Activated CD4-positive, alpha-beta T cell treated with anti-CD3 and anti-CD28 coated beads, Interleukin-2, amount 50 U/mL, for 16 hours (primary cell): ENCODE measurements around the gene TDRD15.
"Not testable (repeated sequence)": the region's sequence is repeated elsewhere in the genome, so short reads cannot be mapped to it uniquely, and the experiment has no call there.

Source experiments
- DNase-seq: peaks from one replicate; pipeline ENCODE4 v3.0.0-alpha.2; 2020

The TDRD15 gene

GRCh38 chr2:21123473-21124393 is at the start of gene TDRD15:
Gene TDRD15, plus strand, starts transcription at chr2:21123968. Its CDS starts 13,500 bp downstream, at chr2:21137468.
- DNase-seq: no peak

DNA sequence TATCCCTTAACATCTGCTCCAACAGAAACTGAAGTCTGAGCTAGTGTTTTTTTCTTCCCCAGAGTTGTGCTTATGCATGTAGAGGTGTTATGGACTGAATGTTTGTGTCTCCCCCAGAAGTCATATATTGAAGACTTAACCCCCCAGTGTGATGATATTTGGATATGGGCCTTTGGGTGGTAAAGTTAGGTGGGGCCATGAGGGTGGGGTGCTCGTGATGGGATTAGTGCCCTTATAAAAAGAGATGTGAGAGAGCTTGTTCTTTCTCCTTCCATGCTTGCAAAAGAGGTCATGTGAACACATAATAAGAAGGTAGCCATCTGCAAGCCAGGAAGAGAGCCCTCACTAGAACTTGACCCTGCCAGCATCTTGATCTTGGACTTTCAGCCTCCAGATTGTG is 45.5 kb upstream of the TDRD15 start:
- no peak for DNase-seq

DNA sequence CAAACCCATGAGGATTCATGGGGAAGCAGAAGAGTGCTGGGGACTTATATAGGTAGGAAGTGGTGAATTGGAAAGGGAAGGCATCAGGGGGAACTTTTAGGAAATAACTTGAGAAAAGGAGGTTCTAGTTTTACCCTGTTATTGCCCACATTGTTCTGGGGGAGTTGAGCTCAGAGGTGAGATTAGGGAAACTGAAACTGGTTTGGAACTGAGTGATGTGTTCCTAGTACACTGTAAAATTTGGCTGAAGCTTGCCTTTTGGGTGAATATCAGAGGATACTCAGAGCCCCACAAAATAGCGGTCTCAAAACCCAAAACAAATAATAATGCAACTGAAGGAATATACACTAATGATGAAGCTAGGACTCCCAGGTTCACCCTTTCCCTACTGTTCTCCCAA is 40.3 kb upstream of the TDRD15 start:
- DNase-seq: no peak

DNA sequence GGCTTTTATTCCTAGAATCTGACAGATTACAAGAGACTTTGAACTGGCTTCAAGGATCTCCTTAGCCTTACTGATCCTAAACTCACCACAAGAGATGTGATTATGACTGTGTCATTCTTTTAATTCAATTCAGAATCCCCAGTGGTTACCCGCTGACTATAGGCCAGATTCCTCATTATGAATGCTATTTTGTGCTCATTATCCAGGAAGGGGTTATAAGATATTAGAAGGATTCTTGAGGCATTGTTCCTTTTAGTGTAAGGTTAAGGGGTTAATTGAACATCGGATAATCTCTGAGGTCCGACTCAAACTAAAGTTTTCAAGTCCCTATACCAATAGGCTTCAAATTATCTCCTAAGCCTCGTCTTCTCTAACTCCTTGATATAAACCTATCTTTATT is 39.4 kb upstream of the TDRD15 start:
- no peak for DNase-seq

GRCh38 chr2:21092308-21092869 is 31.4 kb upstream of the TDRD15 start:
- DNase-seq: no peak

- DNase-seq: no peak
These were observed 28.6 kb upstream of the TDRD15 start for GRCh38 chr2:21095178-21095577.

GRCh38 chr2:21095714-21096113 is 28.1 kb upstream of the TDRD15 start:
- no peak for DNase-seq

DNA sequence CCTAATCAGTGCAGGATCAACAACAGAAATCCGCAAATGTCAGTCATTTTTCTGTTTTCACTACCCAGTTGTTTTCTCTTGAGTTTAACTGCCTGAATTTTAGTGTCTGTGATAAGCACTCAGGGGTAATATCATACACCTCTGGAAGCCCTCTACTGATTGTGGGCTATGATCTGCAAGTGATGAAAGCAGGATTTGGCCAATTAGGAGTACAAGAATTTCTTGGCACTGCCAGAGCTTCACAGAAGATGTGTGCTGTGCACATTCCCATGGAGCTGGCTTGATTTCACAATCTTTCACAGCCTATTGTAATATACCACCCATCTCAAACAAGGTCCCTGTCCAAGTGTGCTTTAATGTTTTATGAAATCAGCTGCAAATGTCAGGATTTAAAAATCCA is 27.3 kb upstream of the TDRD15 start:
- DNase-seq: no peak

DNA sequence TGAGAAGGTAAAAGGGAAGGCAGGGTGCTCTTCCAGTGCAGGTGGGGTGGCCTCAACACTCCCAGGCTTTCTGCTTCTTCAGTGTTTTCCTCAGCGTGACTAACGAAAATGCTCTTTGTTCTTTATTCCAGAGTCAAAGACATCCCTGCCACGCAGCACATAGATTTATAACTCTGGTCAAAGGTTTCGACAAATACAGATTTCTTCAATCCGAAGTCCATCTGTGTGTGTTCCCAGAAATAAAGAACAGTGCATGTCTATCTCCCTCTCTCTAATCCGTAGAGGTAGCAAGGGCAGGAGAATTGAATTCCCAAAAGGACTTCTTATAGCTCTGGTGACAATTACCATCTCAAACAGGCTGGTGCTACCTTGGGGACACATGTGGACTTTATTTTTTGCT is 26.4 kb upstream of the TDRD15 start:
- no peak for DNase-seq

GRCh38 chr2:21098294-21098693 is 25.5 kb upstream of the TDRD15 start:
- DNase-seq: no peak

DNA sequence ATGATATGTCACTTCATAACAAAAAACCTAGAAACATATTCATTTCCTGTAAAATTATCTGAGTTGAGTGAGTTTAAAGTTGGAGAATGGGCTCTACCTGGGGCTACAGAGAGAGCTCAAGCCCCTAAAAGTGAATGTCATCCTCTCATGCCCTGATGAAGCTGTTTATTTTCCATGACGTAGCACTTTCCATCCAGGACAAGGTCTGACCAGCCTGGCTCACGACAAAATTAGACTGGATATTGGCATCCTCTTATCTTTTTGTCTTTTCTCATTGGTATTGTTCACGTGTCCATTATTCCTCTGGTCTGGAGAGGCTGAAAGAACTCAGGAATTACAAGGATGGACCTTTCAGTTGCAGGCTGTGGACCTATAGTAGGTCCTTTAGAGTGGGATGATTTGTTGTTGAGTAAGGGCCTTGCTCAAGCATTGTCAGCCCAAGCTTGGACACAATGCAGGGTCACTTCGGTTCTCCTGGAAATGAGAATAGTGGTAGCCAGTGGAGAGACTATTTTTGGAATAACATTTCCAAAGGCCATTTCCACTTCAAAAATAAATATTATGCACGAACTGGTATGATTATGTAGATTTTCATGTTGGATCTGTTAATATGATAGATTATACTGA is 24.4 kb upstream of the TDRD15 start:
- DNase-seq: no peak

DNA sequence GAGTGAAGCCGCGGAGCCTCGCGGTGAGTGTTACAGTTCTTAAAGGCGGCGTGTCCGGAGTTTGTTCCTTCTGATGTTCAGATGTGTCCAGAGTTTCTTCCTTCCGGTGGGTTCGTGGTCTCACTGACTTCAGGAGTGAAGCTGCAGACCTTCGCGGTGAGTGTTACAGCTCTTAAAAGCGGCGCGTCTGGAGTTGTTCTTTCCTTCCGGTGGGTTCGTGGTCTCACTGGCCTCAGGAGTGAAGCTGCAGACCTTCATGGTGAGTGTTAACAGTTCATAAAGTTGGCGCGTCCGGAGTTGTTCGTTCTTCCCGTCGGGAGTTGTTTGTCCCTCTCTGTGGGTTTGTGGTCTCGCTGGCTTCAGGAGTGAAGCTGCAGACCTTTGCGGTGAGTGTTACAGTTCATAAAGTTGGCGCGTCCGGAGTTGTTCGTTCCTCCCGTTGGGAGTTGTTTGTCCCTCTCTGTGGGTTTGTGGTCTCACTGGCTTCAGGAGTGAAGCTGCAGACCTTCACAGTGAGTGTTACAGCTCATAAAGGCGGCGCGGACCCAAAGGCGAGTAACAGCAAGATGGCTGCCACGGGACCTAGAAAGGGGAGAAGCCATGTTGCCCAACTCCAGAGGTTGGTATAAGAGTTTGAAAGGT is 22.1 kb upstream of the TDRD15 start:
- not testable (repeated sequence) for DNase-seq

GRCh38 chr2:21102356-21102755 is 21.4 kb upstream of the TDRD15 start:
- DNase-seq: no peak

DNA sequence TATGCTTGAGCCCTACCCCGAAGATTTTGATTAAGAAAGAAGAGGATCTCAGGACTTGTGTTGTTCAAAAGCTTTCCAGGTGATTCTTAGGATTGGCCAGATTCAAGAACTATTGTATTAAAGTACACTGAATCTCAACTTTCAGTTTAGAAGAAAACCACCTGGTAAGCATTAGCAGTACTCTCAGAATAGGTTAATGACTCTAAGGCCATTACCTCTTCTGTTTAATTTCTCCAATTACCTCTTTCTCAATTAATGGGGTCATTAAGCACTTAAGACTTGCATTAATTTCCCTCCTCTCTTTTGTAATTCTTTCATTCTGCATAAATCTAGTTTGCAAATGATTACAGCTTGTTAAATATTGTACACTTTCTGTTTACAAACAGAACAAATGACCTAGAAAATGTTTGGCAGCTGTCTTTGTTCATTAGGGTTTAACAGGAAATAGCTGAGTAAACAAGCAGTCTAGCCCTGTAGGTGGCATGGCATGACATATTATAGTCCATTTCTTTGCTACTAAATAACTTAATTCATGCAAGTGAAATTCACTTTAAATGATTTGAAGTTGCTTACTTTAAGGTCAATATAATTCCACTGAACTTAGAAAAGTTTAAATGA is 20.4 kb upstream of the TDRD15 start:
- DNase-seq: no peak

- DNase-seq: no peak
These were observed 19.6 kb upstream of the TDRD15 start for GRCh38 chr2:21104030-21104660.

- no peak for DNase-seq
These were observed 12.8 kb upstream of the TDRD15 start for GRCh38 chr2:21111012-21111411.

DNA sequence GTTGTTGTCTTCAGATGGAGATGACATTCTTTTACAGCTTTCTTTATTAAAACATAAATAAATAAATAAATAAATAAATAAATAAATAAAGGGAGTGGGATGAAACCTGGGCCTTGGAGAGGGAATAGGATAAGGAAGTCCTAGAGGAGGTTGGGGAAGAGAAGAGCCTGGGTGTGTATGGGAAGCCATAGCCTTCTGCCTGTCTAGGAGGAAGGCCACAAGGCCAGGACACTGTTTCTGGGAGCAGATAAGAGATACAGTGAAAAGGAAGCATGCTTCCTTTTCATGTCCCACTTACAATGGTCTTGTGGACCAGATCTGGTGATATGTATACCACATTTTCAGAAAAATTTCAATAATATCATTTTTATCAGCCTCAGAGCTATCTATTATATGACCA is 6.1 kb upstream of the TDRD15 start:
- DNase-seq: no peak

DNA sequence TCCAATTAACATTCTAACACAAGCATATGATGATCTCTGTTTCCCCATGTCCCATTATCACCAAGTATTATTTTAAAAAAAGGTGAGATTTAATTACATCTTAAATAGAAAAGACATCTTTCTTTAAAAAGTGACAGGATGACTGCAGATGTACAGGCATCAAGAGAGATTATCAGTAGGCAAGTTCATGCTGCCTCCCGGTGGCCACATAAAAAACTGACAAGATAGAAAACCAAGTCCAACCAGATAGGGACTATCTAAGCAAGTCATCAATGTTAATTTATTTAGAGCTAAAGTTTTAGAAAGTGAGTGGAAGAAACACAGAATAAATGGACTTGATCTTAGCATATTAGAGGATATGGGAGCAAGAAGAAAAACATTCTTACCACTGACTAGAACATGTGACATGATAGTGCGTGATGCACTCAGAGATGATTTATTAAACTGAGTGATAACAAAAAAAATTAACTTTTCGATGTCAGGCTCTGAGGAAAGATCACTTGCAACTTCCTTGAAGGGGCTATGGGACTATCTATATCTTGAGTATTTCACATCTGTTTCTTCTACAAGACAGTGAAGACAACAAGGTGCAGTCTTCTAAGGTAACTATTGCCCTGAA is 5.4 kb upstream of the TDRD15 start:
- peak; percentile 9 for DNase-seq

- DNase-seq: no peak
These were observed 8.1 kb downstream of the TDRD15 start for GRCh38 chr2:21131861-21132260.

GRCh38 chr2:21135585-21135984 is 11.8 kb downstream of the TDRD15 start:
- DNase-seq: no peak

DNA sequence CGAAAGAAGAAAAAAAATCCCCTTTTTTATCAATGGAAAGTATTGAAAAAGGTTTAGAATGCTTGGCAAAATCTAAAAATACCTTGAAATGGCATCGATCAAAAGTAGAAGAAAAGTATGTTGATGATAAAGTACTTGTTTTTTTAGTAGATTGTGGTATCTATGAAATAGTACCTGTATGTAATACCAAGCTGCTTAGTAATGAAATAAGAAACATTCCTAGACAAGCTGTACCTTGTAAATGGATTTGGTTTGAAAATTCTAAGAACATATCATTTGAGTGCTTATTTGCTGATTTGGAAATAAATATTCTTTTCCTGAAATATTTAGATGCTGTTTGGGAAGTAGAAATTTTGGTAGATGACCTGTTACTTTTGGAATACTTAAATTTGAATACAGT is 18.4 kb downstream of the TDRD15 start:
- DNase-seq: no peak

DNA sequence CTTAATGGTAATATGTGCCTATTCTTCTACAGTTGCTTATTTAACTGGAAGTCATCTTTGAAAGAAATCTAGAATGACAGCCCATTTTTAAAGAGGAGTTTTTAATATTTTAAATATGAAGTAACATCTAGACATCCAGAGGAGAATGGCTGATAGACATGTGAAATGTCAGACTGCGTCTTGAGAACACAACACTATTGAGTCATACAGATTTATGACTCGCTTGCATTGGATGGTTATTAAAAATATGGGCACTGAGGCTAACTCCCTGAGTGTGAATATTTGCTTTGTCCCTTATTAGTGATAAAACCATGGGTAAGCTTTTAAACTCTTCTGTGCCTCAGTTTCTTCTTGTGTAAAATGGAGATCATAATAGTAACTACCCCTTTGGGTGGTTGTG is 22.9 kb downstream of the TDRD15 start:
- DNase-seq: no peak
